Mesothelial cell of epicardium (in vitro differentiated cells): ENCODE results near the gene SLC30A3. TPM values are rescaled to one million over a fixed set of nuclear protein-coding genes. Genes with fewer than 3 reads are reported as not detected.
A peak's percentile ranks its signal among the peaks of the same experiment; 100 is the strongest.

Experiments used
- DNase-seq, 2 experiments: peaks; one replicate each; pipeline ENCODE4 v3.0.0; 2021; ENCODE audit warnings: low spot score in 2 of 2; ENCODE audit not compliant: unreplicated experiment in 2 of 2
- H3K27ac Mint-ChIP-seq: 2 replicates; pipeline ENCODE4 v1.8.0; 2021; ENCODE audit warnings: mixed read lengths
- H3K27me3 Mint-ChIP-seq: 2 replicates; pipeline ENCODE4 v1.8.0; 2021; ENCODE audit warnings: low read depth, mixed read lengths
- H3K36me3 Mint-ChIP-seq: 2 replicates; pipeline ENCODE4 v1.8.0; 2021; ENCODE audit warnings: mixed read lengths
- H3K4me1 Mint-ChIP-seq: 2 replicates; pipeline ENCODE4 v1.8.0; 2021; ENCODE audit warnings: mixed read lengths
- H3K4me3 Mint-ChIP-seq: 2 replicates; pipeline ENCODE4 v1.8.0; 2021; ENCODE audit warnings: mild to moderate bottlenecking, moderate library complexity, mixed read lengths
- H3K9me3 Mint-ChIP-seq: 2 replicates; pipeline ENCODE4 v1.8.0; 2021; ENCODE audit warnings: mixed read lengths
- CTCF ChIP-seq: fragments of 200-600 bp; sonication (generic); IDR thresholded peaks from one replicate; pipeline ENCODE4 v1.5.0; 2021; ENCODE audit warnings: antibody characterized with exemption; ENCODE audit not compliant: unreplicated experiment
- total RNA-seq: library from RNA; stranded (reverse); gene quantifications from 3 replicates; pipeline ENCODE4 v1.2.1, GENCODE V29; 2021

The SLC30A3 gene
- total RNA-seq, 1 donor from 2014 or later, result 3.1 TPM

GRCh38 chr2:27249891-27250651 is 12.8 kb downstream of the SLC30A3 start:
- H3K36me3 Mint-ChIP-seq, result no peaks in the 10 kb centered on the region
- no peak overlapping the region for H3K27ac Mint-ChIP-seq
- peaks cover 29% of the 10 kb centered on the region for H3K27me3 Mint-ChIP-seq
- TF ChIP-seq CTCF, result peak; percentile 38
- DNase-seq, result peak in 1 of 2 experiments; percentile 70
- peaks cover 7% of the 10 kb centered on the region for H3K4me1 Mint-ChIP-seq
- no peaks in the 10 kb centered on the region for H3K9me3 Mint-ChIP-seq
- no peak overlapping the region for H3K4me3 Mint-ChIP-seq

DNA sequence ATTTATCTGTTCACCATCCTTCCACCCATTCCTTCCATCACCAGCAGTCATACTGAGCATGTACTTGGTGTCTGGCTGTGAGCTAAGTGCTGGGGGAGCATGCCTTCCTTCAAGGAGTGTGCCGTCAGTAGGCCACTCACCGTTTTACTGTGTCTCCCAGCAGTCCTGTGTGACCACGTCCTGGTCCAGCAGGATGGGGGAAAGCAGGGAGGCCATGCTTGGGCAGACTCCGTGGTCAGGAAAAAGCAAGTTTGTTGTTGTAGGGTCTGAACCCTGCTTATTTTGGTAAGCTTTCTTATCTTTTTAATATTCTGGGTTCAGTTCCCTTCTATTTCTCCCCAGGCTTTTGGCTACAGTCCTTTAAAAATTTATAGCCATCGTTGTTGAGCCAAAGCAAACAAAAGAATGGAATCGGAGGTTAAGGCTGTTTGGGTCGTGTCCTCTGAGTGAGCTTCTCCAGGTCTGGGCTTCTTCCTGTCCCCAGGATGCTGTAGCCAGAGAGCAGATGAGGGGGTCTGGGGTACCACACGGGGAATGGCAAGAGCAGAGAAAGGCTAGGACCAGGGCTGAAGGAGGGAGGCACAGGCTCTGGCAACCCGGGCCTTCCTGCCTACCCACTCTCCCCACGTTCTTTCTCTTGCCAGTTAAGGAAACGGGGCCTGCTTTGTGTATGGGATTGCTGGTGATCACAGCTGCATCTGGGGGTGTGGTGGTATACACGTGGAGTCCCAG is 13.5 kb downstream of the SLC30A3 start:
- peak overlapping the region; percentile 28 for H3K27ac Mint-ChIP-seq
- peaks cover 7% of the 10 kb centered on the region for H3K4me1 Mint-ChIP-seq
- no peaks in the 10 kb centered on the region for H3K9me3 Mint-ChIP-seq
- no peak overlapping the region for H3K4me3 Mint-ChIP-seq
- TF ChIP-seq CTCF, result no peak
- H3K27me3 Mint-ChIP-seq, result peaks cover 22% of the 10 kb centered on the region
- peaks cover 1% of the 10 kb centered on the region for H3K36me3 Mint-ChIP-seq
- DNase-seq, result no peak

GRCh38 chr2:27247893-27248292 is 15.0 kb downstream of the SLC30A3 start:
- Mint-ChIP-seq H3K9me3 (no peaks in the 10 kb centered on the region), H3K4me3 (no peak overlapping the region), H3K27ac (no peak overlapping the region), H3K36me3 (peaks cover 3% of the 10 kb centered on the region), H3K27me3 (peaks cover 19% of the 10 kb centered on the region), H3K4me1 (peaks cover 7% of the 10 kb centered on the region)
- no peak for DNase-seq
- no peak for TF ChIP-seq CTCF

DNA sequence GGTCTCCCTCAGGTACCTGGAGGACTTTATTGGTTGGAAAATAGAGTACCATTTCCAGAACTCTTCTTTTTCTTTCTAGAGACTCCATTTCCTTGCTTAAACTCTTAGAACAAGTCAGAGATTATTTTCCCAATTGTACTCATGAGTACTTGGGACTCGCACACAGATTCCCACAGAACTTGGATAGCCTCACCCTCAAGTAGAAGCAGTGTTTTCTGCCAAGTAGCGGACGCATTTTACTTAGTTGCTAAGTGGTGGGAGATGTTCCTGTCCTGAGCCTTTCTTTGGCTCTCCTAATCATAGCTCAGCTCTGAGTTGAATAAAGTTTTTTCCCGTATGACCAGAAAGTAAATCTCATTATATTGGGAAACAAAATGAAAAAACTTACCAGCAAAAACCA is 17.2 kb downstream of the SLC30A3 start:
- no peak for TF ChIP-seq CTCF
- no peaks in the 10 kb centered on the region for H3K9me3 Mint-ChIP-seq
- peaks cover 7% of the 10 kb centered on the region for H3K4me1 Mint-ChIP-seq
- H3K4me3 Mint-ChIP-seq, result no peak overlapping the region
- H3K27me3 Mint-ChIP-seq, result peaks cover 13% of the 10 kb centered on the region
- H3K27ac Mint-ChIP-seq, result no peak overlapping the region
- H3K36me3 Mint-ChIP-seq, result peaks cover 9% of the 10 kb centered on the region
- no peak for DNase-seq

GRCh38 chr2:27245116-27245515 is 17.7 kb downstream of the SLC30A3 start:
- H3K36me3 Mint-ChIP-seq, result peaks cover 13% of the 10 kb centered on the region
- no peak overlapping the region for H3K27ac Mint-ChIP-seq

More at GRCh38 chr2:27245116-27245515, 17.7 kb downstream of the SLC30A3 start:
- H3K4me1 Mint-ChIP-seq, result peaks cover 5% of the 10 kb centered on the region
- H3K27me3 Mint-ChIP-seq, result peaks cover 11% of the 10 kb centered on the region
- no peak for TF ChIP-seq CTCF
- no peak for DNase-seq
- H3K9me3 Mint-ChIP-seq, result no peaks in the 10 kb centered on the region
- no peak overlapping the region for H3K4me3 Mint-ChIP-seq
